Activated CD4-positive, CD25-positive, alpha-beta regulatory T cell treated with anti-CD3 and anti-CD28 coated beads, Interleukin-2, amount 50 U/mL, for 16 hours (primary cell): ENCODE results near the gene EDRF1.

Experiments
- DNase-seq: peaks from one replicate; pipeline ENCODE4 v3.0.0-alpha.2; 2020; ENCODE audit warnings: low read depth, low spot score

EDRF1 gene

DNA sequence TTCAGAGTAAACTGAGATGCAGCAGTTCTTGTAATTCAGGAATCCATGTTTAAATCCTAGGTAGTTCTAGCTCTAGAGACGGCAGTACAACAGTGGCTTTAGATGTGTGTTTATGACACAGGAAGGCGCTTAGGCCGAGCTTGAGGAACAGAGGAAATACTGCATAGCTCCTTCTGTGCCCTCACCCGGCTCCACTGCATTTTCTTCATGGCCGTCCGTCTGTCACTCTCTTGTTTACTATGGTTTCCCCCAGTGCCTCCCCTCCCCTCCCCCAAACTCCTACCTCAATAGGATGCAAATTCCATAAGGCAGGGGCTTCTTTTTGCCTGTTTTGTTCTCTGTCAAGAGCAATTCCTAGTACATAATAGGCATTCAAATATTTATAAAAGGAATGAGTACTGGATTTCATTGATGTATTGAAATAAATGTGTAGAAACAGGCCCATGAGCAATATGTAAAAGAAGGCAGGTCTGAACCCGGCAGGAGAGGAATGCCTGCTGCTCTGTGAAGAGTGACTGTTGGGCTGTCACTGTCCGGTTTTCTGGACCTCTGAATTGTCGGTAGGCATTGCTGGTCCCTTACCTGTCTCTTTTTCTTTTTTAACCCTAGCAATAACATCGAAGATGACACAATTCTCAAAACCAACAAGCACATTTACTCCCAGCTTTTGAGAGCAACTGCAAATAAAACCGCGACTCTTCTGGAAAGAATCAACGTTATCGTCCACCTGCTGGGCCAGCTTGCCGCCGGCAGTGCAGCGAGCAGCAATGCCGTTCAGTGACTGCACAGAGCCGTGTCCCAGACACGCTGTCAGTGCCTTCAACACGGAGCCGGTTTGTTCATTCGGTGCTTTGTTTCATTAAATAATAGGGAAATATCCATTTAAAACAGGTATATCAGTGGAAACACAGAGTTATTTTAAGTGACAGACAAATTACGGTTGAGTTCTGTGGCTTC, 43.5 kb downstream of the EDRF1 start:
- DNase-seq: no peak

DNA sequence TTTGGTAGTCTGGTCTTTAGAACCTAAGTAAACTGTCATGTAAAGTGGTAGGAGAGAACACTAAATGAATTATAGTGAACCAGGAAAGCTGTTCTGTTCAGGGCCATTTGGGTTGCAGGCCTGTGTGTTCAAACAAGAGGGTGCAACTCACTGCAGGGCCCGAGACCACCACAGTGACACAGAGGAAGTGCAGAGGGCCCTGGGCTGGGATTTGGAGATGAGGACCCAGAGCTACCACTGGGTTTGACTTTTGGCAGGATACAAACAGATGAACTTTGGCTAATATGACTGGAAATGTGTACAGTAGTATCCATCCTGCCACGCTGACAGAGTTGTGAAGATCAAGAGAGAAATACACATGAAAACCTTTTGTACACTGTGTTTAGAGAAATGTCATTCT, 46.3 kb downstream of the EDRF1 start:
- DNase-seq: no peak

DNA sequence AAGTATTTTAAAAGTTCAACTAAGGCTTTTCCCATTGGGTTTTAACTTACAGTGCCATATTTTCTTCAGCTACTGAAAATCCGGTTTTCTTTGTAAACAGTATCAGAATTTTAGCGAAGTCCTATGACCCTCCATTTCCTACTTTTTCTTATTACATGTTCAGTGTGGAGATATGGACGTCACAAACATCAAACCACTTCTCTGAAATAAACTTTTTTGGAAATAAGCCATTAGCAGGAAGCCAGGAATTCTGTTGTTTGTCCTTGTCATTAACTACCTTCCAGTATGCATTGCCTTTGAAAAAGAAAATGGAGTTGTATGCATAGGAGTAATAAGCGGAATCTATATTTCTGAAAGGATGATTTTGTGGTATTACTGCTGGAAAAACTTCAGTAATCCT, 47.0 kb downstream of the EDRF1 start:
- DNase-seq: no peak

DNA sequence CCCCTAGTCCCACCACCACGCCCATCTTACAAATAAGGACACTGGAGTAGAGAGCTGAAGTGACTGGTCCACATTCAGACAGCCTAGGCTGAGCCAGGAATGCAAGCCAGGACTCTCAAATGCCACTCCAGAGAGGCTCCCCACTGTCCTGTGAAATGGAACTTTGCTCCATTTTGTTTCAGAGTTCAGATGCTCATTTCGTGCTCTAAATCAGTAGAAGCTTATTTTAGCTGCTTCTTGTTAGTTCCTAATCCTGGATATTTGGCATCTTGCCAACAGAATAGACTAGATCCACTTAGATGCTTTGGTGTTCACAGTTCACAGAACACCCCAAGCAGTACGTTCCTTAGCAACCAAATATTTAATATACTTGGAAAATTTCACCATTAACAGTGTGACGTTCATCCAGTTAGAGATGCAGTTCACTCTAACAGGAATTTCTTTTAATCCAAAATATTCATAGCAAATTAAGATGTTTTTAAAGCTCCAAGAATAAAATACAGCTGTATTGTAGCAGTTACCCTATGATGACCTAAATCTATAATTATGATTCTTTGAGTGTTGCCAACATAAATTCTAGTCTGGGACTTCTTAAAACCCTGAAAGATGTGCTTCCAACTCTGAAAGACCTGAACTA, 48.8 kb downstream of the EDRF1 start:
- no peak for DNase-seq

DNA sequence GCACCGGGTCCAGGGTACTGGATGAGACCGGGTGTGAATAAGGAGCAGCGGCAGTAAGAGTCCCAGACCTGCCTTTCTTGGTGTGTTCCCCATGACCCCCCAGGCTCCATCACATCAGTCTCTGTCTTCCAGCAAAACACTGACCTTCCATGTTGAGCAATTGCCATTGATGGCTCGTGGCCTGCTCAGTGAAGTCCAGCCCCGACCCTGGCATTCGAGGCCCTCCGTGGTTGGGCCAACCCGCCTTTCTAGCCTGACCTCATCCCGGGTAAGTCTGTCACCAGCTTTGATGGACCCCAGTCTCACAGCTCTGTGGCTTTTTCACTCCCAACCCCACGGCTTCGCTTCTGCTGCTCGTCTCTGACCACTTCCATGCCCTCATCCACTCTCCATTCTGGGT, 49.7 kb downstream of the EDRF1 start:
- DNase-seq: no peak

DNA sequence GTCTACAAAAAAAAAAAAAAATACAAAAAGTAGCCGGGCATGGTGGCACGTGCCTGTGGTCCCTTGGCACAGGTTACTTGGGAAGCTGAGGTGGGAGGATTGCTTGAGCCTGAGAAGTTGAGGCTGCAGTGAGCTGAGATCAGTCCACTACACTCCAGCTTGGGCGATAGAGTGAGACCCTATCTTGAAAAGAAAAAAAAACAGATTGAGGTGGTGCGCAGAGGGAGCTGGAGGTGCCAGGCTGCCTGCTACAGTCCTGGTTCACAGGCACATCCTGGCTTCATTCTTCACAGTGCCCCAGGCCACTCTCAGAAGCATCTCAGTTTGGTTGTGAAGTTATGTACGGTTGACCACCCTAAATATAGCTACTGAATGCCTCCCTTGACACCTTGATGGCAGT, 51.3 kb downstream of the EDRF1 start:
- DNase-seq: no peak

DNA sequence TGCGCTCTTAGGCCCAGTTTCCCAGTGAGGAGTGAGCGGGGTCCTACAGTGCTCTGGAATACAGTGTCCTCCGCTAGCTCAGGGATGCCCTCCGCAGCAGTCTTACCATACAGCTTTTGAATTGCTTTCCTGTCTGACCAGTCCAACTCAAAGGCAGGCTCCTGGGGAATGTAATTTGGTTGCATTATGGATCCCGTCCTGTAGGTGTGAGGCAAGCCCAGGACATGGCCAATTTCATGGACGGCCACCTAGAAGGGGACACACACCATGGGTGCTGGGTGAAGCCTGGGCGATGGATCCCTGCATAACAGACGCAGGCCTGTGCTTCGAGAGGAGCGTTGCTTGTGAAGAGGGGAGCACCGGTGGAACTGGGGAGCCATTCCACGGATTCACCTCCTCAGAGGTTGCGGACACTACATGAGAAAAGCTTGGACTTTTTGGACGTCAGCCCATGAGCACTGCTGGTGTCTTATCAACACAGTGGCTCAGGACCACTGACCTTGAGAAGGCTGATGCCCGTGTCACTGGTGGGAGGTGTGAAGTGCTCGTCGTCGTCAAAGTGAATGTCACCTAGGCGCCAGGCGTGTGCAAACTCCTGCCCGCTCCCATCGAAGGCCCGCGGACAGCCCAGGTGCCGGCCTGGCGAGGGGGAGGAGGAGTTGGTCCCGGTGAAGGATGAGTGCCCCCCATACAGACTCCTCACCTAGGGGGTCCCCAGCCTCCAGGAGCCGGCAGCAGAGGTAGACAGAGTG, 52.8 kb downstream of the EDRF1 start:
- DNase-seq: no peak

DNA sequence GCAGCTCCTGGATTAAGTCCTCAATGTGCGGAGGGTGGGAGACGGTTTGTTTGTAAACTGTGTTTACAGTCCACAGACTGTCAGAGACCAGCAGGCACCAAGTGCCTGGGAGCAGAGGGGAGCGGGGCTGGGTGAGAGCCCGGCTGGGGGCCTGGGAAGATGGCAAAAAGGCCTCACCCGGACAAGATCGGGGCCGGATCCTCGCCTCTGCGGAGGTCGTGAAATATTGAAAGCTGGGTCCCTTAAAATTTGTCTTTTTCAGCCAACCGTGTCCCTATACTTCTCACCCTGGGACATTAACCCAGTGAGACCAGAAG, 53.3 kb downstream of the EDRF1 start:
- DNase-seq: no peak

DNA sequence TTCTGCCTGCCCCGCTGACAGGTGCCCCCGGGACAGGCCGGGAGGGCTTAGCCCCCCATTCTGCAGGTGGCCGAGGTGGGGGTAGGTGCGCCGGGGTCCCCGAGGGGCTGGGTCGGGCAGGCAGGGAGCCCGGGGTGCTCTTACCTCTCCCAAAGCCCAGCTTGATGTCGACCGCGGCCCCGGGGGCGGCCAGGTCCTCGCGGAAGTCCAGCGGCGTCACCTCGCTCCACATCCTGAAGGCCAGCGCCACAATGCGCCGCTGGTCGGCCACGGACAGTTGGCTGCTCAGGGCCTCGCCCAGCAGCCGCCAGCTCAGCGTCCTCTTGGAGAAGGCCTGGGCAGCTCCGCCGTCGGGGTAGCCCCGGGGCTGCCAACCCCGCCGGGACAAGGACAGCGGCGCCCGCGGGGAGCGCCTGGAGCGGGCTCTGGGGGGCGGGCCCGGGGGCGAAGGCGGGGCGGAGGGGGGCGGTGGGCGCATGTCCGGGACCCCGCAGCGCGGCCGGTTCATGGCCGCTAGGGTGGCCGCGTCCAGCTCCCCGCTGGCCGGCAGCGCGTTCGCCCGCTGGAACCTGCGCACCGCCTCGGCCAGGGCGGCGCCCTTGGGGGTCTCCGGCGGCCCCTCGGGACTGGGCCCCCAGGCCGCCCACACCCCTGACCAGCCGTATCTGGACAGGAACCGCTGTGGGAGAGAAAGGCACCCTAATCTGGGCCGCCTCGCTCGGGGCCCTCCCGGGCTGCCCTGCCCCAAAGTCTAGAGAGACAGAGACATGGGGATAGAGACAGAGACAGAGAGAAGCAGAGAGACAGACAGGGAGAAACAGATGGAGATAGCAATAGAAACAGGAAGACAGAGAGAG, 54.4 kb downstream of the EDRF1 start:
- DNase-seq: no peak

DNA sequence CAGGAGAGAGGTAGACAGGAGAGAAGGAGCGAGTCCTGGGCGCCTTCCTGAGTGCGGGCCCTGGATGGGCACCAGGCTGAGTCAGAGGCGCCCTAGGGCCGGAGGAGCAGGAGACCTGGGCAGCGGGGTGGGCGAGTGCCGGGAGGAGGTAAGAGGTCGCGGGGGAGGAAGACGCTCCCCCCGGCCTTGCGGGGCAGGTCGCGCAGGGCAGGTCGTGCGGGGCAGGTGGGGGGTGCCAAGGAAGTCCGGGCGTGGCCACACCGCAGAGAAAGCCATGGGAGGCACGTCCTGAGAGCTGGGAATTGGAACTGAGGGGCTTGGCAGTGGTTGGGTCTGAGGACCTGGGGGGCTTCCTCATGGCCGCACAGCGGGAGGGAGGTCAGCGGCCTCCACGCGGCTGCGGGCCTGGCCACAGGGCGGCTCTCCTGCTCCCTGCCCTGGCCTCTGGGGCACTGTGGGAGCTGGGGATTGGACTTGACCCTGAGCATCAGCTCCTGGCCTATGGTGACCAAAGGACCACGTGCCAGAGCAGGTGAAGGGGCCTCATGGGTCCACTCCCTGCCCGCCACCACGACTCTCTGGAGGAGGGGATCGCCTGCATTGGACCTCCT, 55.2 kb downstream of the EDRF1 start:
- DNase-seq: no peak

DNA sequence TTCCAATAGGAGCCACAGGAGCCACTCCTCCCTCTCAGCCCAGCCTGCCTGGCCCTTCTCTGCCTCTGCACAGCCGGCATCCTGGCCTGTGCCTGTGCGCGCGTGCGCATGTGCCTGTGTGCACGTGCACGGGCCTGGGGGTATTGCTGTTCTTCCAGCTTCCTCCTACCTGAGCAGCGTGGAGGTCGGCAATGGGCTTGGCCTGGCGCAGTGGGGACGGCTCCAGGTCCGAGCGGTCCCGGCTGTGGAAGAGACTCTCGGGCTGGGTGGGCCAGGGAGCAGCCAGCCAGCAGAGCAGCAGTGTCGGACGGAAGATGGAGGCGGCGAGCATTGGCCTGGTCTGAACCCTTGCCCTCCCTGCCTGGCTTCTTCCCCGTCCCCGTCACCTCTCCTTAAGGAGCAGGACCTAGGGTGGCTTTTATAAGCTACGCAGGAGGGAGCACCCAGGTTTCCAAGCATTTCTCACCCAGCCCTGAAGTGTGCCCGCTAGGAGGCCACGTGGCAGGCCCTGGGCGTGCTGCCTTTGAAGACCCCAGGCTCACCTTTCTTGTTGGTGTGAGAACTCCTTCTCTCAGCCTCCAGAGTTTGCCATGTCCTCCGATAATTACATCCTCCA, 56.1 kb downstream of the EDRF1 start, which contains the start of gene MMP21:
Gene MMP21 (minus strand): TSS at position 331 of the 616 bp plus-strand sequence. CDS start 0 bp downstream, at position 331.
- no peak for DNase-seq

DNA sequence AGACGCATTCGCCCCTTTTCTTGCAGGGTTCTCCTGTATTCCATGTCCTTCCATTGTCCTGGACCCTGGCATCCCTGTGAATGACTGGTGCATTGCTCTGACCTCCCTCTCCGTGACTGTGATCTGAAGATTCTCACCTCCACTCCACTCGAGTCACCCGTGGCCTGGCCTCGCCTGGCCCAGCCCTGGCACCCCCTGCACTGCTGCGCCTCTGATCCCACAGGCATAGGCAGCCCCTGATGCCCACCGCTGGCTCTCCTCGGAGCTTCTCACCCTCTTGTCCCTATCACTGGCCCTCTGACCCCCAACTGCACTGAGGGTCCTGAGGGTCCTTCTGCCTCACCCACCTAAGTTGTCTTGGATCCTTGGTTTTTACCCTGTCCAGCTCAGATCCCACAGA, 58.3 kb downstream of the EDRF1 start:
- DNase-seq: no peak

DNA sequence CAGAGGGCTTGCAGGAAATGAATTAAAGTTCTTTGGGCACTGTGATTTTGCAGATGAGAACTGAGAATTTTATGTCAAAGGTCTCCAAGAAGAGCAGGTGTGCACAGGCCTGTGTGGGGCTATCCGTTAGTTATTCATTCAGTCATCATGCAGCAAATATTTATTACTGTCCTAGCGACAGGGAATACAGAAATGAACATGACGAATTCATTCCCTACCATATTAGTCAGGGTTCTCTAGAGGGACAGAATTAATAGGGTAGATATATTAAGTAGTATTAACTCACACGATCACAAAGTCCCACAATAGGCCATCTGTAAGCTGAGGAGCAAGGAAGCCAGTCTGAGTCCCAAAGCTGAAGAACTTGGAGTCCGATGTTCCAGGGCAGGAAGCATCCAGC, 59.0 kb downstream of the EDRF1 start:
- no peak for DNase-seq

DNA sequence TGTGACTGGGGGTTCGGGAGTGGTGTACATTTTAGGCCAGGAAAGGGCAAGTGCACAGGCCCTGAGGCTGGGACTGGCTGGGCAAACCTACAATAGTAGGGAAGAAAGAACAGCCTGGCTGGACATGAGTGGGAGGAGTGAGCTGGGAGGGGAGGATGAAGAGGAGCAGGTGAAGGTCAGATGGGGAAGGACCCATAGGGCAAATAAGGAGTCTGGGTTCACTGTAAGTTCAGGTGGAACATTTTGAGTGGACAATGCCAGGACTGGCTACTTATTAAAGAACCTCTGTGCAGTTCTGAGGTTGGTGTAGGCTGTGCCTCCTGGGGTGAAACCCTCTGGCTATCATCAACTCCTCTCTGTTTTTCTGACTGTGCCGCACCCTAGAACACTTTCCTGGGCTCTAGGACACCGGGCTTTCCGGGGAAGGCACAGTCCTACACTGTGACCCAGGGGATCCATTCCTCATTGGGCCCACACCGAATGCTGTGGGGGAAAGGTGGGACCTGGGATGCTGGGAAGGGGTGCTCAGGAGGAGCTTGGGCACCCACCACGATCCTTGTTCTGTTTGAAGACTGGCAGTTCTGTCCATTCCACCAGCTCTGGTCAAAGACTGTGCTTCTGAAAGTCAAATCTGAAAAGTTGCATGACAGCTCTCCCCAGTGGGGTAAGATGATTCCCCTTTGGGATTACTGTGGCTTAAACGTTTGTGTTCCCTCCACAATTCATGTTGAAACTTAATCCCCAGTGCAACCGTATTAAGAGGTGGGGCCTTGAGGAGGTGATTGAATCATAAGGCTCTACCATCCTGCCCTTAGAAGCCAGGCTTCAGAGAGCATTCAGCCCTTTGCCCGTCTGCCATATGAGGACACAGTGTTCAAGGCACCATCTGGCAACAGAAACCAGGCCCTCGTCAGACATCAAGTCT, 60.2 kb downstream of the EDRF1 start:
- DNase-seq: no peak

DNA sequence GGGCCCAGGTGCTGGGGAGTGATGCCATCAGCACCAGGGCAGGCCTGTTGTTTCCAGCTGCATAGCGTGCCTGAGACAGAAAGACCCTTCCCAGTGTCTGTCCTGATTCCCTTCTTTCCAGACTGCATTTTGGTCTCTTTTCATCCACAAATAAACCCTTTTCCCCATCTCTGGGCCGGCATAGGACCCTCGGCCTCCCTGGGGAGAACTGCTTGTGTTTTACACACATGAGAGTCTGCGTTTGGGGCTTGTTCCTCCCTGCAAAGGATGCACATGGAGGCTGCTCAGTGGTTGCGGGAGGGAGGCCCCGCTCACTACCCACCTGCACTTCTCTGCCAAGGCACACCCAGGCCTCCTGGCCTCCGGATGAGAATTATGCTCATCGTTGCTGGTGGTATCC, 61.9 kb downstream of the EDRF1 start:
- no peak for DNase-seq

DNA sequence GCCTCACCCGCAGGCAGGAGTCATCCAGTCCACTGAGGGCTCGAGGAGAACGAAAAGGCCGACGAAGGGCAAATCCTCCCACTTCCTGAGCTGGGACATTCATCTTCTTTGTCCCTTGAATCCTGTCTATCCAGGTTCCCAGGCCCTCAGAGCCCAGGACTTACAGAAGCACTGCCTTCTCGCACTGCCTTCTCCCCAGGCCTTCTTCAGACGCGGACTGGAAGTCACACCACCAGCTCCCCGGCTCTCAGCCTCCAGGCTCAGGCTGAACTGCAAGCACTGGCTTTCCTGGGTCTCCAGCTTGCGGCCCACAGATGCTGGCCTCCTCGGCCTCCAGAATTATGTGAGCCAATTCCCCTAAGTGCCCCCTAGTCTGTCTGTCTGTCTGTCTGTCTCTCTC, 62.5 kb downstream of the EDRF1 start:
- DNase-seq: no peak

DNA sequence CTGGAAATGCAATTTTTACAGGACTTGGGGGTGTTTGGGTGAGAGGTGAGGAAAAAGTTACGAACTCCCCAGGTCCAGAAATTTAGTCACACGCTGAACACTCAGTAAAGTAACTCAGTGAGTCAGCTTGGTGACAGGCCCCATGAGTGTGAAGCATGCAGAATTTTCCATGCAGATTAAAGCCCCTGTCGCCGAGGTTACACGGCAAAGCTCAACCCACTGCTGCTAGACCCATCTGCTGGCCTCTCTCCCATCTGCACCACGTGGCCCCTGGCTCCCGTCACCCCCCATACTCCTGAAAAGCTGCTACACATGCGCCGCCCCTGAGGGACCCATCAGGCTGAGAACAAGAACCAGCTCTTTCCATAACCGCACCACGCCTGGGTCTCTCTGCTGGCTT, 63.1 kb downstream of the EDRF1 start:
- no peak for DNase-seq

DNA sequence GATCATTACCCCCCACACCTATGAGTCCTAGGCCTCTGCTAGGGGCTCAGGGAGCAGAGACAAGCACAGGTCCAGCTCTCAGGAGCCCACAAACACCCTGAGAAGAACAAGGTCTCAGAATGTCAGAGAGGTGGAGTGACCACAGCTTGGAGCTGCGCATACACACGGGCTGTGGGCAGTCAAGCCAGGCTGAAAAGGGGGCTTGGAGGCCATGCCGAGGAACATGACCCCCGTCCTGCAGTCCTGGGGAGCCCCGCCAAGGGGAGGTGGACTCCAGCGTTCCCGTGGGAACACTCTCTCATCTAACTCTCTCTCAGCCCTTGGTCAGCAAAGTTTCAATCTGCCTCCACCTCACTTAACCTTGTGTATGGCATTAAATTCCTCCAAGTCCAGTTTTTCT, 63.9 kb downstream of the EDRF1 start:
- DNase-seq: no peak

DNA sequence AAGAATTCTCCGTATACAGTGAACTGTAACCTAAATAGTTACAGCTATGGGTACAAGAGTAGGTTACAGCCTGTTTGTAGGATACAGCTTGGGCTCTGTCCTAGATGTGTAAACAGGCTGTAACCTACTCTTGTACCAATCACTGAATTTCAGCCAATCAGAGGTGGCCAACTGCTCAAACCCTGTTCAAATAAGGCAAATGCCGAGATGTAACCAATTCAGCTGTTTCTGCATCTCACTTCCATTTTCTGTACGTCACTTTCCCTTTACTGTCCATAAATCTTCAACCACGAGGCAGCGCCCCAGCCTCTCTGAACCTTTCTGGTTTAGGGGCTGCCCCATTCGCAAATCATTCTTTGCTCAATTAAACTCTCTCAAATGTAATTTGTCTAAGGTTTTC, 64.4 kb downstream of the EDRF1 start:
- no peak for DNase-seq

DNA sequence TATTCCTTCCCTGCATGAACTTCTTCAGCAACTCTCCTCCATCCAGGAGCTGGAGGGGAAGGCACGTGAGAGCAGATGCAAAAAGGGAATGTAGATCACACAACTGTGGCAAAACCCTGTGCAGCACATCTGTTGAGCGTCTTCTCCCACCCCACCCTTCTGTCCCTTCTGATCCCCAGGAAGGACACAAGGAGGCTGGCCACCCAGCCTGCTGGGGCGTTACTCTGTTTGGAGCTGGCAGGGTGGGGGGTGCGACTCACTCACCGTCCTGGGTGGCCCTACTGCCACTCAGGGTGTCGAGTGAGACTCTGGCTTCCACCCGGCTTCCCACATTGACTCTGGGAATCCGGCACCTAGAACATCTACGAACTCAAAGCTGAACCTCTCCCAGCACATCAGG, 66.3 kb downstream of the EDRF1 start:
- DNase-seq: no peak
